H1 (cell line): ENCODE measurements around the gene LPAR3.

ENCODE experiments used
- EZH2 ChIP-seq: fragments of 200-600 bp; sonication (generic); IDR thresholded peaks from 2 replicates; pipeline ENCODE4 v1.7.1; 2012; ENCODE audit warnings: low read depth, mild to moderate bottlenecking, moderate library complexity, low read length, inconsistent platforms; ENCODE audit not compliant: severe bottlenecking
- TAF1 ChIP-seq: IDR thresholded peaks from 2 replicates; pipeline ENCODE4 v1.6.1; 2011; ENCODE audit warnings: mild to moderate bottlenecking, low read depth, low read length
- YY1 ChIP-seq: IDR thresholded peaks from 2 replicates; pipeline ENCODE4 v1.6.1; 2011; ENCODE audit warnings: low read depth, mild to moderate bottlenecking, low read length
- TF ChIP-seq, protein P1 (sequence below), 3 experiments: IDR thresholded peaks; 1 replicate in 2 of 3; 2 replicates in 1 of 3; pipeline versions ENCODE4 v1.5.1 to v1.6.1; 2011; ENCODE audit warnings: low read length in 3 of 3, mild to moderate bottlenecking in 3 of 3, inconsistent platforms in 2 of 3, low read depth in 1 of 3, moderate library complexity in 1 of 3; ENCODE audit not compliant: insufficient read depth in 1 of 3; ENCODE audit errors: control extremely low read depth in 1 of 3

DNA sequence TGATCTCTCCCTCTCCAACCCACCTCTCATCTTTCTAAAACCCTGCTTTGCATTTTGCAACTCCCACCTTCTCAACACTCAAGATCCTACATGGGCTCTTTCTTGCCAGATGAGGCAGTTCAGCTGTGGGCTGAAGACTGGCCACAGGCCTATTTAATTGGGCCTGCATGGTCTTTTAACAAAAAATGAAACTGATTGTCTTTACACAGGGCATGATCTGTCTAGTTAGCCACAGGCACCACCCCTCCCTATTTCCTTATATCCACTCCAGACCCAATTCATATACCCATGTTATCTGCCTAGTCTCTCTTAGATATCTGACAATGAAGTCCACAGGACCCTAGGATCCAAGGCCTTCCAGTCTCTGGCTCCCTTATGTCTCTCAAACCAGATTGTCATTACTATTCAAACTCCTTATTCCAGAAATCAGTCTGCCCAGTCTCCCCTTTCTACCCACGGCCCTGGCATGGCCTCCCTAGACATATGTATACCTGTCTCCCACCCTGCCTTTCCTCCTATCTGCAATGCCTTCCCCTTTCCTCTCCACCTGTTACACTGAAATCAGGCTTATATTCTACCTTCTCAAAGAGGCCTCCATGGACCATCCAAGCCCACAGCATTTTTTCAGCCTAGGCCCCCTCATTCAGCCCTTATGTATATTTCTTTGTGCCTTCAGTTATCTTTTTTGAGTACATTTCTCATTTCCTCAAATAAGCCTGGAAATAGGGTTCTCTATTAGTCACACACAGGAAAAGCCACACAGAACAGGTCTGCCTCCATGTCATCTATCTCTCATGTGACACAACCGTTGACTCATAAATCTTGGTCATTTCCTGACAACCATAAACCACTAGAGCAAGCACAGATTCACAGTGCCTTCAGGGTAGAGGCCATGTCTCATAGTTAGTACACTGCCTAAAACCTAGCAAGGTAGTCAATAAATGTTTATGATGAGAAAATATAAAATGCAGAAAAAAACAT, 39.0 kb downstream of the LPAR3 start:
- TF ChIP-seq EZH2 (no peak), TAF1 (no peak), YY1 (no peak)
- TF ChIP-seq, protein P1, sequence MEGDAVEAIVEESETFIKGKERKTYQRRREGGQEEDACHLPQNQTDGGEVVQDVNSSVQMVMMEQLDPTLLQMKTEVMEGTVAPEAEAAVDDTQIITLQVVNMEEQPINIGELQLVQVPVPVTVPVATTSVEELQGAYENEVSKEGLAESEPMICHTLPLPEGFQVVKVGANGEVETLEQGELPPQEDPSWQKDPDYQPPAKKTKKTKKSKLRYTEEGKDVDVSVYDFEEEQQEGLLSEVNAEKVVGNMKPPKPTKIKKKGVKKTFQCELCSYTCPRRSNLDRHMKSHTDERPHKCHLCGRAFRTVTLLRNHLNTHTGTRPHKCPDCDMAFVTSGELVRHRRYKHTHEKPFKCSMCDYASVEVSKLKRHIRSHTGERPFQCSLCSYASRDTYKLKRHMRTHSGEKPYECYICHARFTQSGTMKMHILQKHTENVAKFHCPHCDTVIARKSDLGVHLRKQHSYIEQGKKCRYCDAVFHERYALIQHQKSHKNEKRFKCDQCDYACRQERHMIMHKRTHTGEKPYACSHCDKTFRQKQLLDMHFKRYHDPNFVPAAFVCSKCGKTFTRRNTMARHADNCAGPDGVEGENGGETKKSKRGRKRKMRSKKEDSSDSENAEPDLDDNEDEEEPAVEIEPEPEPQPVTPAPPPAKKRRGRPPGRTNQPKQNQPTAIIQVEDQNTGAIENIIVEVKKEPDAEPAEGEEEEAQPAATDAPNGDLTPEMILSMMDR (IDR thresholded peaks at IDR 0.05; ENCODE audit: control extremely low read depth in 1 of 3, insufficient read depth in 1 of 3, low read depth in 1 of 3, low read length in 3 of 3), result no peak
